ENCODE results near the gene CBX2. TPM values are rescaled to one million over a fixed set of nuclear protein-coding genes. Genes with fewer than 3 reads are reported as not detected.

CBX2 gene
- total RNA-seq, 1 donor from 2014 or later: 11.2 TPM

DNA sequence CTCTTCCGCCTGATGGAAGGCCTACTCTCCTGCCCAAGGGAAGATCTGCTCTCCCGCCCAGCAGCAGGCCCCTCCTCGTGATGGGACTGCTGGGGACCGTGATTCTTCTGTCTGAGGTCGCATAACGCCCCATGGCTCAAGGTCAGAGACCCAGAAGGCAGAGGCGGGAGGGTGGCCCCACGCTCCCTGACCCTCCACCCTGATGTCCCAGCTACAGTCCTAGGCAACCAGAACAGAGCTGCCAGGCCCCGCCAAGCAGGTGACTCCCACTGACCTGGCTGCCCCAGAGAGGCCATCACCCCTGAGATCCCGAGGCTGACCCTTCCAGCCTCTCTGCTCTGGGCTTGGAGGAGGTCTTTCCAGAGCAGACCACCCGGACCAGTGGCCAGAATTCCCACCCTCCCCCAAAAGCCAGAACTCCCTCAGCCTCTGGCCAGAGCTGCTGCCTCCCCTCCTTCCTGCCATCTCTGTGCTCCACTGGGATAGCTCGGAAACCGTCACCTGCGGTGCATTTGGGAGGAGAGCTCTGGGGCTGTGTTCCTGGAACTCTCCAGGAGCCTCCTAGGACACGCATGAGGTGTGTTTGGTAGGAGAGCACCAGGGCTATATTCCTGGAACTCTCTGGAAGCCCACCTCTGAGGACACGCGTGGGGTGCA is 39.9 kb upstream of the CBX2 start:
- no peaks in the 10 kb centered on the region for H3K36me3 Mint-ChIP-seq (ENCODE audit: low read depth)

DNA sequence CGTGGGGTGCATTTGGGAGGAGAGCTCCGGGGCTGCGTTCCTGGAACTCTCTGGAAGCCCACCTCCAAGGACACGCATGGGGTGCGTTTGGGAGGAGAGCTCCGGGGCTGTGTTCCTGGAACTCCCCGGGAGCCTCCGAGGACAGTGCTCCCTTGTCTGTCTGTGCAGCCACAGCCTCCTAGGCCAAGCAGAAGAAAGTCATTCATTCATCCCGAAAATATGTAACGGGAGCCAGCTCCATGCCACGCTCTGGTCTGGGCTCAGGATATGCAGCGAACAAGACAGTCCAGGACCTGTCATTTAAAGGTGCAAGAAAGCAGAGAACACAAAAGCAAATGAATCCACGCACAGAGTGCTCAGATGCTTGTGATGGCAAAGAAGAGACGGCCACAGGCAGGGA is 39.3 kb upstream of the CBX2 start:
- DNase-seq (ENCODE audit: low spot score): no peak
- H3K4me1 Mint-ChIP-seq (ENCODE audit: low read depth): no peaks in the 10 kb centered on the region
- intact Hi-C loops (cut with micrococcal nuclease): no loop called here
- no peak overlapping the region for H3K4me3 Mint-ChIP-seq (ENCODE audit: low read depth)
- no peaks in the 10 kb centered on the region for H3K36me3 Mint-ChIP-seq (ENCODE audit: low read depth)
- H3K27me3 Mint-ChIP-seq (ENCODE audit: low read depth): peaks cover 20% of the 10 kb centered on the region
- H3K9me3 Mint-ChIP-seq: no peaks in the 10 kb centered on the region
- no peak overlapping the region for H3K27ac Mint-ChIP-seq

More for the DNA sequence above, 39.9 kb upstream of the CBX2 start:
- peaks cover 18% of the 10 kb centered on the region for H3K27me3 Mint-ChIP-seq (ENCODE audit: low read depth)
- H3K4me1 Mint-ChIP-seq (ENCODE audit: low read depth): peaks cover under 1% of the 10 kb centered on the region
- no peak for DNase-seq (ENCODE audit: low spot score)
- H3K9me3 Mint-ChIP-seq: no peaks in the 10 kb centered on the region
- H3K27ac Mint-ChIP-seq: no peak overlapping the region
- H3K4me3 Mint-ChIP-seq (ENCODE audit: low read depth): no peak overlapping the region
- intact Hi-C loops (cut with micrococcal nuclease): no loop called here

DNA sequence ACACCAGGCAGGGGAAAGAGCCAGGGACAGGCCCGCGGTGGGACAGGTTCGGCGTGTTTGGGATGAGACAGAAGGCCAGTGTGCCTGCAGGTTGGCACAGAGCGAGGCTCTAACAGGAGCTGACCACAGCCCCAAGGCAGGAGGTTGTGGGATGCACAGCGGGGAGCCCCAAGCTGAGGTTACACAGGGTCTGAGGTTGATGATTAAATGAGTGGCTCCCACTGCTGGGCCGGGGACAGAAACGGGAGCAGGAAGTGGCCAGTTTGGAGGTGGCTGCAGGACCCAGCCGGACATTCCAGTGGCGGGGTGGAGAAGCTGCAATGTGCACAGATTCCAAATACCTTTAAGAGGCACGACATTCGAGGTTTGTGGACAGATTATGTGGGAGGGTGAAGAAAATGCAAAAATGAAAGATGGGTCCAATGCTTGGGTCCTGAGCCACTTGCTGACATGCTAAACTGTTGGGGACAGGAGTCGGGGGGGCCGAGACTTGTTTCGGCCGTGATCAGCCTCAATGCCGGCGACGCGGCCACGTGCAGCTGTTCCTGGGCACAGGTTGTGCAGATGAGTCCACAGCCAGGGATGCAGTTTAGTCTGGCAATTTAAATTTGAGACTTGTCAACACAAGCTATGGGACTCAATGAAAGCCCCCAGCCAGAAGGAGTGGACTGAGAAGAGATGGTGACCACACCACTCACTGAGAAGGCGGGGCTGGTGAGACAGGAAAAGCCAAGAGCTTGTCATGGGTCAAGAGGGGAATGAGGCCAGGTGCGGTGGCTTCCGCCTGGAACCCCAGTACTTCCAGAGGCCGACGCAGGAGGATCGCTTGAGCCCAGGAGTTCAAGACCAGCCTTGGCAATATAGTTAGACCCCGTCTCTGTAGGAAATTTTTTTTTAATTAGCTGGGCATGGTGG is 38.5 kb upstream of the CBX2 start:
- Mint-ChIP-seq H3K9me3 (no peaks in the 10 kb centered on the region), H3K27ac (no peak overlapping the region), H3K4me1 (ENCODE audit: low read depth) (no peaks in the 10 kb centered on the region), H3K27me3 (ENCODE audit: low read depth) (peaks cover 20% of the 10 kb centered on the region), H3K36me3 (ENCODE audit: low read depth) (no peaks in the 10 kb centered on the region), H3K4me3 (ENCODE audit: low read depth) (no peak overlapping the region)
- DNase-seq (ENCODE audit: low spot score): no peak
- intact Hi-C loops (cut with micrococcal nuclease): loop anchor here (10.0 kb wide), 1 partner anchor 255 kb away; no protein-coding TSS in a partner anchor

DNA sequence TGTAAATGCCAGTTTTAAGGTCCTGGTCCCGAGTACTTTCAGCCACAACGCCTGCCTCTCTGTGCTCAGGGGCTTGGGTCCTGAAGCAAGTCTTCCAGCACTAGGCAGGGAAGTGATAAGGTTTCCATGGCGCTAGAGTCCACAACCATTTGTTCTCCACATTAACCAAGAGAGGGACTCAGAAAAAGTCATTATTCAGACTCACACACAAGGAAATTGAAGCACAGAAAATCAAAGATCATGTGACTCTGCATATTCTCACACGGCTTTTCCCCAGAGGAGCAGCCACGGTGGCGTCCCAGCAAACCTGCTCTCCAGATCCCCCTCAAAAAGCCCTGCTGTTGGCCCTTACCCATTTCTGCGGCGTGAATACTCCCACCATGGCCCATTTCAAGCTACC is 37.5 kb upstream of the CBX2 start:
- Mint-ChIP-seq H3K4me1 (ENCODE audit: low read depth) (no peaks in the 10 kb centered on the region), H3K9me3 (no peaks in the 10 kb centered on the region), H3K4me3 (ENCODE audit: low read depth) (no peak overlapping the region), H3K36me3 (ENCODE audit: low read depth) (no peaks in the 10 kb centered on the region), H3K27me3 (ENCODE audit: low read depth) (peaks cover 20% of the 10 kb centered on the region), H3K27ac (no peak overlapping the region)
- DNase-seq (ENCODE audit: low spot score): no peak
- intact Hi-C loops (cut with micrococcal nuclease): loop anchor here (10.0 kb wide), 1 partner anchor 254 kb away; no protein-coding TSS in a partner anchor

DNA sequence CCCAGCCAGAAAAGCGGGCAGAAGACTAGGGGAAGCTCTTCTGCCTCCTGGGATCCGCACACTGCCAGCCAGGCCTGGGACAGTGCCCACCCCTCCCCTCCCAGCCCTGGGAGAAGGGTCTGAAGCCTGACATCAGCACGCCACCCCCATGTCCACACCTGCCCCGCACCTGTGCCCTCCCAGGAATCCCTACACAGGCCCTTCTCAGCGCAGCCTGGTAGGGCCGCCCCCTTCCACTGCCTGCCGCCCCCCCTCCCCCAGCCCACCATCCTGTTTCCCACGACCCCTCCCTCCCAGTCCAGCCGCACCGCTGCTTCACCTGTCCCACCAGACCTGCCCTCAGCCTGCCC is 36.6 kb upstream of the CBX2 start:
- H3K4me3 Mint-ChIP-seq (ENCODE audit: low read depth): no peak overlapping the region
- intact Hi-C loops (cut with micrococcal nuclease): loop anchor here (10.0 kb wide), 1 partner anchor 253 kb away; no protein-coding TSS in a partner anchor
- peaks cover 2% of the 10 kb centered on the region for H3K4me1 Mint-ChIP-seq (ENCODE audit: low read depth)
- no peak for DNase-seq (ENCODE audit: low spot score)
- no peaks in the 10 kb centered on the region for H3K9me3 Mint-ChIP-seq
- no peaks in the 10 kb centered on the region for H3K36me3 Mint-ChIP-seq (ENCODE audit: low read depth)
- no peak overlapping the region for H3K27ac Mint-ChIP-seq
- H3K27me3 Mint-ChIP-seq (ENCODE audit: low read depth): peaks cover 23% of the 10 kb centered on the region

DNA sequence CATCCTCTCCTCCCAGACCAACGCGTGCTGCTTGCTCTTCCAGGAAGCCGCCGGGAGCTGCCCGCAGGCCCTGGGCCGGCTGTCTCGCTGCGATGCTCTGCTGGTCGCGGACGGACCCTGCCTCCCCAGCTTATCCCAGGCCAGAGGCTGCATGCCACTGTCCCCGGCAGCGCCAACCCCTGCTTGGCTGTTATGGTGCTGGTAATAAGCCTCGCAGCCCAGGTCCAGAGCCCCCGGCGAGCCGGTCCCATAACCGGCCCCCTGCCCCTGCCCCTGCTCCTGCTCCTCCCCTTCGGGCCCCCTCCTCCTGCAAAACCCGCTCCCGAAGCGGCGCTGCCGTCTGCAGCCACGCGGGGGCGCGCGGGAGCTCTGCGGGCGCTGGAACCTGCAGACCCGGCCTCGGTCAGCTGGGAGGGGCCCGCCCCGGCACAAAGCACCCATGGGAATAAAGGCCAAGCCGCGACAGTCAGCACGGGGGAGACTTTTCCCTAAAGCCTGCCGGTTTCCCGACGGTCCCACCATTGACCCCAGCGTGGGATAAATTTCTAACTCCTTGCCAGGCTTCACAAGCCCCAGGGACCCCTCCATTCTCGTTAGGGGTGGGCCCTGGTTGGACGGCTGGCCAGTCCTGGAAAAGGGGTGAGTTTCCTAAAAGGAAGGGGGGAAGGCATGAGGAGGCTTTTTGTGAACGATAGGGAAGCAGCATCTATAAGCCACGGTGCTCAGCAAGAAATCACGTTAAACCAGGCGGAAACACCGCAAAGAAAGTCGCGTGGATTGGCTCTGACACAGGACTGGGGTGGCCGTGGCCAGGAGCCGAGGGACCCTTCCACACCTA is 36.0 kb upstream of the CBX2 start:
- H3K36me3 Mint-ChIP-seq (ENCODE audit: low read depth): no peaks in the 10 kb centered on the region
- no peak overlapping the region for H3K4me3 Mint-ChIP-seq (ENCODE audit: low read depth)
- peak; percentile 67 for DNase-seq (ENCODE audit: low spot score)
- H3K27ac Mint-ChIP-seq: no peak overlapping the region
- peaks cover 28% of the 10 kb centered on the region for H3K27me3 Mint-ChIP-seq (ENCODE audit: low read depth)
- intact Hi-C loops (cut with micrococcal nuclease): loop anchor here (10.0 kb wide), 1 partner anchor 253 kb away; no protein-coding TSS in a partner anchor
- H3K9me3 Mint-ChIP-seq: no peaks in the 10 kb centered on the region
- H3K4me1 Mint-ChIP-seq (ENCODE audit: low read depth): peaks cover 2% of the 10 kb centered on the region

DNA sequence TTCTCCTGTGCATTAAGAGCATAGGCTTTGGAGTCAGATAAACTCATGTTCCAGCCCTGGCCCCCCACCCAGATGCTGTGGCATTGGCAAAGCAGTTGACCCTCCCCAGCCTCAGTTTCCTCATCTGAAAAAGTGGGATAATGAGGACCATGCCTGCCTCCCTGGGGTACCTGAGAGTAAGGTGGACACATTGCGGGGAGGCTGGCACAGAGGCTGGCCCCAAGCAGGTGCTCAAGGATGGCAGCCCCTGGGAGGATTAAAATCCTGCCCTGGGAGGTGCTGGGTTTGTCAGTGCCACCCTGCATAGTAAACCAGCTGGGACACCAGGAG is 35.4 kb upstream of the CBX2 start:
- Mint-ChIP-seq H3K9me3 (no peaks in the 10 kb centered on the region), H3K4me1 (ENCODE audit: low read depth) (peaks cover 2% of the 10 kb centered on the region), H3K36me3 (ENCODE audit: low read depth) (no peaks in the 10 kb centered on the region), H3K4me3 (ENCODE audit: low read depth) (no peak overlapping the region), H3K27ac (no peak overlapping the region), H3K27me3 (ENCODE audit: low read depth) (peaks cover 32% of the 10 kb centered on the region)
- DNase-seq (ENCODE audit: low spot score): no peak
- intact Hi-C loops (cut with micrococcal nuclease): loop anchor here (10.0 kb wide), 1 partner anchor 252 kb away; no protein-coding TSS in a partner anchor

DNA sequence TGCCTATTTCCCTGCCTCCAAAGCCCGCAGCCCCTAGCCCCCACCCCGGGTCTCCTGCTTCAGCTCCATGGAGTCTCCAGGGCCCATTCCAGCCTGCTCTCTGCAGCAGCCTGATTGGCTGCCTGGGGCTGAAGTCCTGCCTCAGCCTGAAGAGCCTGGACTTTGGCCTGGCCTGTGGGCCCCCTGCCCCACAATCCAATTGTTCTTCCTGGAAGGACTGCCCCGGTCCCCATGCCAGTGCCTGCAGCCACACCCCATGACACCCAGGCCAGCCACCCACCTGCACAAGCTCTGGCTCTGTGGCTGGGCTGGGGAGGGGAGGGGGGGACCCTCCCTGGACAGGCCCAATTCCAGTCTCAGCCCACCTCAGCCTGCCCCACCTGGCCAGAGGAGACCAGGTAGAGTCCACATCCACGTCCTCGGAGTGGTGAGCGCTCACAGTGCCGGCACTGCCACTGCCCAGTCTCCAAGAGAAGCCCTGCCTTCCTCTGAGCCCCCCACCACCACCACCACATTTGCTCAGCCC is 34.9 kb upstream of the CBX2 start:
- H3K27ac Mint-ChIP-seq: no peak overlapping the region
- H3K27me3 Mint-ChIP-seq (ENCODE audit: low read depth): peaks cover 36% of the 10 kb centered on the region
- DNase-seq (ENCODE audit: low spot score): no peak
- H3K4me3 Mint-ChIP-seq (ENCODE audit: low read depth): no peak overlapping the region
- peaks cover 6% of the 10 kb centered on the region for H3K4me1 Mint-ChIP-seq (ENCODE audit: low read depth)
- intact Hi-C loops (cut with micrococcal nuclease): loop anchor here (10.0 kb wide), 1 partner anchor 252 kb away; no protein-coding TSS in a partner anchor
- H3K36me3 Mint-ChIP-seq (ENCODE audit: low read depth): no peaks in the 10 kb centered on the region
- H3K9me3 Mint-ChIP-seq: no peaks in the 10 kb centered on the region

DNA sequence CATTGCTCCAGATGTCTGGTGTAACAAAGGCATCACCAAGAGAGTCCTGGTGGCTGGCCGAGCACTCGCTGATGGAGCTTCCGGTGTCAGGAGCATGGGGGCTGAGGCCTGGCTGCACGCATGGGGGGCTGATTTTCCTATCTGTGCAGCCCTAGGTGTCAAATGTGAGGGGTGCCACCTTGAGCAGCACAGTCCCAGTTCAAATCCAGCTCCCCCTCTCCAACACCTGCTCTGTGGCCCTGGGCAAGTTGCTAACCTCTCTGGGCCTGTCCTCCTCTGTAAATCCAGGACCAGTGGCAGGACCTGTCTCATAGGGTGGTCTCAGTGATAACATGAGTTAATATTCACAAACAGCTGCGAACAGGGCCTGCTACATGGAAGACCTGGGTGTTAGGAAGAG is 34.3 kb upstream of the CBX2 start:
- intact Hi-C loops (cut with micrococcal nuclease): loop anchor here (10.0 kb wide), 1 partner anchor 251 kb away; no protein-coding TSS in a partner anchor

DNA sequence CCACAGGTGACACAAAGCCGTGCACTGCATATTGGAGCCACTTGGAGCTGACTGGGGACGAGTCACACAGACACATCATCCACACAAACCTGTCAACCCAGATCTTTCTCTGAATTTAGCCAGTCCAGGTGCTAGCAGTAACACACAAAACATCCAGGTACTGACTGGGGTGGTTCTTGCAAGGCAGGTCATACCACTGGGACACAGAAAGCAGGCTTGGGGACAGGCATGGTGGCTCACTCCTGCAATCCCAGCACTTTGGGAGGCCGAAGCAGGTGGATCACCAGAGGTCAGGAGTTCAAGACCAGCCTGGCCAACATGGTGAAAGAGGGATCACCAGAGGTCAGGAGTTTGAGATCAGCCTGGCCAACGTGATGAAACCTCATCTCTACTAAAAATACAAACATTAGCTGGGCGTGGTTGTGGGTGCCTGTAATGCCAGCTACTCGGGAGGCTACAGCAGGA is 32.3 kb upstream of the CBX2 start:
- intact Hi-C loops (cut with micrococcal nuclease): loop anchor here (5.0 to 10.0 kb wide), 3 partner anchors 57 to 249 kb away; no protein-coding TSS in a partner anchor
- Mint-ChIP-seq H3K4me1 (ENCODE audit: low read depth) (peaks cover 7% of the 10 kb centered on the region), H3K27me3 (ENCODE audit: low read depth) (peaks cover 32% of the 10 kb centered on the region), H3K27ac (no peak overlapping the region), H3K36me3 (ENCODE audit: low read depth) (no peaks in the 10 kb centered on the region), H3K9me3 (no peaks in the 10 kb centered on the region), H3K4me3 (ENCODE audit: low read depth) (no peak overlapping the region)
- DNase-seq (ENCODE audit: low spot score): no peak

More for the DNA sequence above, 34.3 kb upstream of the CBX2 start:
- Mint-ChIP-seq H3K36me3 (ENCODE audit: low read depth) (no peaks in the 10 kb centered on the region), H3K4me1 (ENCODE audit: low read depth) (peaks cover 6% of the 10 kb centered on the region), H3K9me3 (no peaks in the 10 kb centered on the region), H3K4me3 (ENCODE audit: low read depth) (no peak overlapping the region), H3K27me3 (ENCODE audit: low read depth) (peaks cover 38% of the 10 kb centered on the region), H3K27ac (no peak overlapping the region)
- no peak for DNase-seq (ENCODE audit: low spot score)

DNA sequence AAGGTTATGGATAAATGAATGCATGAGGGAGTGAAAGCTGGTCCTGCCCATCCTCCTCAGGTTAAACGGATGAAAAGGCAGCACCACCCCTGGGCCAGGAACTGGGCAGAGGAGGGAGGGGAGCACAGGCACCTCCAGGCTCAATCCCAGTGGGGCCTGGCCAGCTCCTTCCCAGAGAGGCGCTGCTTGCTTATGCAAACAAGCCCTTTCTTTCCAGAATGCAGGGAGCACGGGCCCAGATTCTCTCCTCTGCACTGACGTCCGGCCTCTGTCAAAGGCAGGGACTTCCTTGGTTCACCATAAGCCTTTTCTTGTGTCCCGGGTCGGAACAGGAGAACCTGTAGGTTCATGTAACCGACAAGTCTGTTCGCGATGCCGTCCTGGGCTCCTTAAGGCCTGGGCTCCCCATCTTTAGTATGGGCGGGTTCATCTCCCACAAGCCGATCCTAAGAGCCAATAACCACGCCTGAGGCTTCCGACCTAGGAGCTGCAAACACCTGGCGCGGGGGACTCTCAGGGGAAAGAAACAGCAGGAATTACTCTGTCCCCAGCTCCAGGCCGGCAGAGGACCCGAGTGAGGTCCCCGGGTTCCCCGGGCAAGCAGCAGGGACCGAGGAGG is 30.9 kb upstream of the CBX2 start:
- DNase-seq (ENCODE audit: low spot score): no peak
- H3K4me1 Mint-ChIP-seq (ENCODE audit: low read depth): peaks cover 16% of the 10 kb centered on the region
- H3K9me3 Mint-ChIP-seq: no peaks in the 10 kb centered on the region
- H3K27ac Mint-ChIP-seq: no peak overlapping the region
- H3K27me3 Mint-ChIP-seq (ENCODE audit: low read depth): peaks cover 41% of the 10 kb centered on the region
- intact Hi-C loops (cut with micrococcal nuclease): loop anchor here (5.0 to 10.0 kb wide), 3 partner anchors 55 to 248 kb away; no protein-coding TSS in a partner anchor
- H3K4me3 Mint-ChIP-seq (ENCODE audit: low read depth): no peak overlapping the region
- no peaks in the 10 kb centered on the region for H3K36me3 Mint-ChIP-seq (ENCODE audit: low read depth)

All from activated T-helper 2 cell treated with anti-CD3 and anti-CD28 coated beads, Interferon-gamma antibody, Interleukin-2, Interleukin-4, amounts not matched to agents 10 μg/mL and 5 μg/mL and 100 μg/mL, durations not matched to agents 14 hours and 24 hours and 36 hours (primary cell).